ENCODE data around the gene TVP23C.

- TF ChIP-seq POLR2A (IDR thresholded peaks at IDR 0.05; ENCODE audit: low read depth, low read length): no peak
- TF ChIP-seq TAF1 (IDR thresholded peaks at IDR 0.05; ENCODE audit: low read depth, low read length): no peak
- TF ChIP-seq POLR2AphosphoS5 (IDR thresholded peaks at IDR 0.05; ENCODE audit: low read depth, low read length): no peak
Observed at GRCh38 chr17:15456496-15456895, 106.8 kb downstream of the TVP23C start.
